K562 (cell line): ENCODE results near the gene GPATCH2L. TPM values are rescaled to one million over a fixed set of nuclear protein-coding genes. Genes with fewer than 3 reads are reported as not detected.

ENCODE experiments used
- ATAC-seq: fragments of 200-7000 bp; cut with Tn5 transposase; 3 replicates; pipeline ENCODE4 v1.9.1; 2020; ENCODE audit warnings: moderate library complexity
- BruUV-seq: library from RNA; stranded (reverse); fragments of 400-500 nt; replicated peaks from 2 replicates; lab custom pipeline; 2021; lab: Mats Ljungman, UMichigan
- CTCF ChIA-PET: fragments of 300-600 bp; formaldehyde crosslinking; extraction: SDS; loops from one replicate; lab custom pipeline; 2021; ENCODE audit warnings: low intra/inter-chr PET ratio; lab: Yijun Ruan, JAX
- POLR2A ChIA-PET: fragments of 300-600, 350-650 bp; sonication (Branson Sonifier 250); formaldehyde crosslinking; extraction: SDS; loops from one replicate; lab custom pipeline; 2021; ENCODE audit warnings: antibody characterized with exemption, inconsistent platforms; lab: Yijun Ruan, JAX
- DNase-seq, 4 experiments: peaks; one replicate each; pipeline versions ENCODE4 v3.0.0 to v3.0.0-alpha.2; 2011 to 2018; ENCODE audit warnings: low spot score in 3 of 4, mixed read lengths in 3 of 4; ENCODE audit errors: extremely low read depth in 1 of 4
- FAIRE-seq: peaks from 2 replicates; lab custom pipeline; 2011; peaks lifted over from hg19 to GRCh38; lab: Jason Lieb, UNC
- H2AFZ ChIP-seq: 2 replicates; pipeline ENCODE4 v1.6.0; 2011; ENCODE audit warnings: low read depth, low read length, control low read depth, inconsistent platforms
- H3K27ac ChIP-seq: fragments of 200-600 bp; 3 replicates; pipeline ENCODE4 v1.8.0; 2011; ENCODE audit warnings: low read depth, mild to moderate bottlenecking, control low read depth, inconsistent platforms, low read length, moderate library complexity, mixed read lengths; ENCODE audit errors: extremely low read depth
- H3K27me3 ChIP-seq, 2 experiments: fragments of 300-600 bp in 1 of 2; 2 replicates in 1 of 2; 3 replicates in 1 of 2; pipeline versions ENCODE4 v1.6.0 to v1.8.0; 2011; ENCODE audit warnings: inconsistent platforms in 2 of 2, low read length in 2 of 2, mild to moderate bottlenecking in 1 of 2, mixed read lengths in 1 of 2, moderate library complexity in 1 of 2; ENCODE audit not compliant: control insufficient read depth in 2 of 2, insufficient read depth in 2 of 2
- H3K36me3 ChIP-seq: fragments of 300-600 bp; 3 replicates; pipeline ENCODE4 v1.8.0; 2011; ENCODE audit warnings: mild to moderate bottlenecking, low read length, inconsistent platforms; ENCODE audit not compliant: control insufficient read depth, insufficient read depth
- H3K4me1 ChIP-seq, 2 experiments: fragments of 200-600 bp in 1 of 2; replicated peaks in 1 of 2; 2 replicates in 1 of 2; 3 replicates in 1 of 2; pipeline versions ENCODE4 v1.5.1 to v1.8.0; 2011; ENCODE audit warnings: inconsistent platforms in 2 of 2, low read length in 2 of 2, mild to moderate bottlenecking in 1 of 2, mixed read lengths in 1 of 2, moderate library complexity in 1 of 2; ENCODE audit not compliant: control insufficient read depth in 2 of 2, insufficient read depth in 2 of 2
- H3K4me2 ChIP-seq: 2 replicates; pipeline ENCODE4 v1.6.1; 2011; ENCODE audit warnings: low read length, control low read depth, inconsistent platforms, mixed read lengths; ENCODE audit not compliant: insufficient read depth
- H3K4me3 ChIP-seq: fragments of 200-600 bp; sonication (generic), shearing (Covaris generic); 2 replicates; pipeline ENCODE4 v1.5.1; 2016; ENCODE audit warnings: control low read depth, inconsistent platforms
- H3K79me2 ChIP-seq: fragments of 200-600 bp; 3 replicates; pipeline ENCODE4 v1.8.0; 2011; ENCODE audit warnings: low read length, inconsistent platforms; ENCODE audit not compliant: control insufficient read depth, insufficient read depth
- H3K9ac ChIP-seq, 2 experiments: 2 replicates each; pipeline versions ENCODE4 v1.6.0 to v1.6.1; 2011; ENCODE audit warnings: low read depth in 2 of 2, low read length in 2 of 2, control low read depth in 1 of 2, inconsistent platforms in 1 of 2, mild to moderate bottlenecking in 1 of 2, mixed read lengths in 1 of 2; ENCODE audit not compliant: insufficient read depth in 1 of 2
- H3K9me1 ChIP-seq: one replicate; pipeline ENCODE4 v1.6.0; 2011; ENCODE audit warnings: inconsistent platforms, mild to moderate bottlenecking, low read length, moderate library complexity; ENCODE audit not compliant: control insufficient read depth, insufficient read depth
- H3K9me3 ChIP-seq: replicated peaks from 2 replicates; pipeline ENCODE4 v1.5.1; 2011; ENCODE audit warnings: low read depth, low read length, inconsistent platforms; ENCODE audit not compliant: control insufficient read depth, insufficient read depth
- H4K20me1 ChIP-seq: replicated peaks from 2 replicates; pipeline ENCODE4 v1.6.1; 2011; ENCODE audit warnings: low read length, inconsistent platforms, mixed read lengths; ENCODE audit not compliant: control insufficient read depth, insufficient read depth
- CBFB ChIP-seq: sonication (generic); formaldehyde crosslinking; IDR thresholded peaks from 2 replicates; pipeline ENCODE4 v1.4.0; 2020; ENCODE audit warnings: mild to moderate bottlenecking, missing genetic modification reagents
- EHMT2 ChIP-seq: fragments of 450-650 bp; IDR thresholded peaks from 2 replicates; pipeline ENCODE4 v1.6.1; 2018; ENCODE audit warnings: antibody characterized with exemption
- KAT8 ChIP-seq: fragments of 450-650 bp; IDR thresholded peaks from 2 replicates; pipeline ENCODE4 v1.6.1; 2016; ENCODE audit warnings: low read depth, mild to moderate bottlenecking
- WGBS: fragments of 100-300 bp; shearing (Covaris generic); methylation state at CpG from one replicate; pipeline ENCODE4 v1.1.6; 2016; ENCODE audit warnings: low coverage, mixed read lengths; ENCODE audit not compliant: insufficient coverage; ENCODE audit errors: missing lambda C conversion rate; 5-methylcytosine and 5-hydroxymethylcytosine counted together
- in situ Hi-C: fragments of 300-500 bp; cut with MboI; formaldehyde crosslinking; loops from 4 replicates; pipeline ENCODE4 v1.15.0; 2018; ENCODE audit warnings: inconsistent platforms, mixed read lengths
- intact Hi-C: fragments of 100-400 bp; cut with micrococcal nuclease; formaldehyde crosslinking; loops from 2 replicates; pipeline ENCODE4 v1.14.2; 2022
- polyA plus RNA-seq, 8 experiments: library from polyadenylated mRNA; depleted of rRNA in 4 of 8; stranded (reverse) in 5 of 8; unstranded in 3 of 8; fragments of >200 nt; fragmentation: Nextera tagmentation in 2 of 8; fragmentation: Illumina TruSeq in 1 of 8; extraction: Ambion mirVana in 2 of 8; extraction: Trizol in 1 of 8; gene quantifications; 2 replicates each; pipeline versions ENCODE4 v1.2.1 to v1.2.3, GENCODE V29; 2011 to 2014; ENCODE audit warnings: inconsistent platforms in 1 of 8, missing spikeins in 1 of 8
- total RNA-seq, 7 experiments: library from RNA; depleted of rRNA in 6 of 7; stranded (reverse); fragments of >200 nt in 6 of 7; fragmentation: Illumina TruSeq in 2 of 7; extraction: Trizol in 2 of 7; gene quantifications; 2 replicates each; pipeline versions ENCODE4 v1.2.1 to v1.2.3, GENCODE V29; 2011 to 2021; ENCODE audit warnings: low replicate concordance in 1 of 7
- TF ChIP-seq, protein P1 (sequence below): fragments of 450-650 bp; IDR thresholded peaks from 2 replicates; pipeline ENCODE4 v1.6.1; 2016; ENCODE audit warnings: mild to moderate bottlenecking
- TF ChIP-seq, protein P2 (sequence below), 2 experiments: fragments of 450-650 bp; IDR thresholded peaks; 2 replicates each; pipeline ENCODE4 v1.6.1; 2018; ENCODE audit warnings: mild to moderate bottlenecking in 2 of 2, low read depth in 1 of 2; ENCODE audit not compliant: partially characterized antibody in 2 of 2

Gene GPATCH2L
- total and polyA plus RNA-seq, 9 of the 15 experiments (the other 6 are each of a cell fraction or from before 2014, with no cell fraction given), result 13.1 to 39.6 (median 20.0) TPM

DNA sequence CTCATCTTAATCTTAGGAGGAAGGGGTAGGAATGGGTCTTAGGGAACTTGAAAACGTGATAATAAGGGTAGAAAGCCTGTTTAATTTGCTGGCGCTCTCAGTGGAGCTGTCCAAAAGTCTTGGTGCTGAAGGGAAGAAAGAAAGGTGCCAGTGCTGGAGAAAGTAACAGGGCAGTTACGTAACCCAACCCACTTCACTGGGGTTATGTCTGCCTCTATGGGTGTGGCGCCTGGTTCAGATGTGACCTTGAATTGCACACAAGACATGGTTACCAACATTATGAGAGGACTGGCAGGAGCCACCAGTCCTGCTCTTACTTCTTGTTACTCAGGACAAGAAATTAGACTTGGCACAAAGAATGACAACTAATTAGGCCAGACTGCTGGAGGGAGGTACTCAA is 18.6 kb upstream of the GPATCH2L start (continued):
- TF ChIP-seq, protein P1, sequence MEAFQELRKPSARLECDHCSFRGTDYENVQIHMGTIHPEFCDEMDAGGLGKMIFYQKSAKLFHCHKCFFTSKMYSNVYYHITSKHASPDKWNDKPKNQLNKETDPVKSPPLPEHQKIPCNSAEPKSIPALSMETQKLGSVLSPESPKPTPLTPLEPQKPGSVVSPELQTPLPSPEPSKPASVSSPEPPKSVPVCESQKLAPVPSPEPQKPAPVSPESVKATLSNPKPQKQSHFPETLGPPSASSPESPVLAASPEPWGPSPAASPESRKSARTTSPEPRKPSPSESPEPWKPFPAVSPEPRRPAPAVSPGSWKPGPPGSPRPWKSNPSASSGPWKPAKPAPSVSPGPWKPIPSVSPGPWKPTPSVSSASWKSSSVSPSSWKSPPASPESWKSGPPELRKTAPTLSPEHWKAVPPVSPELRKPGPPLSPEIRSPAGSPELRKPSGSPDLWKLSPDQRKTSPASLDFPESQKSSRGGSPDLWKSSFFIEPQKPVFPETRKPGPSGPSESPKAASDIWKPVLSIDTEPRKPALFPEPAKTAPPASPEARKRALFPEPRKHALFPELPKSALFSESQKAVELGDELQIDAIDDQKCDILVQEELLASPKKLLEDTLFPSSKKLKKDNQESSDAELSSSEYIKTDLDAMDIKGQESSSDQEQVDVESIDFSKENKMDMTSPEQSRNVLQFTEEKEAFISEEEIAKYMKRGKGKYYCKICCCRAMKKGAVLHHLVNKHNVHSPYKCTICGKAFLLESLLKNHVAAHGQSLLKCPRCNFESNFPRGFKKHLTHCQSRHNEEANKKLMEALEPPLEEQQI, result peak; percentile 76; the same call in 1 of the 2 replicates
- TF ChIP-seq, protein P2, sequence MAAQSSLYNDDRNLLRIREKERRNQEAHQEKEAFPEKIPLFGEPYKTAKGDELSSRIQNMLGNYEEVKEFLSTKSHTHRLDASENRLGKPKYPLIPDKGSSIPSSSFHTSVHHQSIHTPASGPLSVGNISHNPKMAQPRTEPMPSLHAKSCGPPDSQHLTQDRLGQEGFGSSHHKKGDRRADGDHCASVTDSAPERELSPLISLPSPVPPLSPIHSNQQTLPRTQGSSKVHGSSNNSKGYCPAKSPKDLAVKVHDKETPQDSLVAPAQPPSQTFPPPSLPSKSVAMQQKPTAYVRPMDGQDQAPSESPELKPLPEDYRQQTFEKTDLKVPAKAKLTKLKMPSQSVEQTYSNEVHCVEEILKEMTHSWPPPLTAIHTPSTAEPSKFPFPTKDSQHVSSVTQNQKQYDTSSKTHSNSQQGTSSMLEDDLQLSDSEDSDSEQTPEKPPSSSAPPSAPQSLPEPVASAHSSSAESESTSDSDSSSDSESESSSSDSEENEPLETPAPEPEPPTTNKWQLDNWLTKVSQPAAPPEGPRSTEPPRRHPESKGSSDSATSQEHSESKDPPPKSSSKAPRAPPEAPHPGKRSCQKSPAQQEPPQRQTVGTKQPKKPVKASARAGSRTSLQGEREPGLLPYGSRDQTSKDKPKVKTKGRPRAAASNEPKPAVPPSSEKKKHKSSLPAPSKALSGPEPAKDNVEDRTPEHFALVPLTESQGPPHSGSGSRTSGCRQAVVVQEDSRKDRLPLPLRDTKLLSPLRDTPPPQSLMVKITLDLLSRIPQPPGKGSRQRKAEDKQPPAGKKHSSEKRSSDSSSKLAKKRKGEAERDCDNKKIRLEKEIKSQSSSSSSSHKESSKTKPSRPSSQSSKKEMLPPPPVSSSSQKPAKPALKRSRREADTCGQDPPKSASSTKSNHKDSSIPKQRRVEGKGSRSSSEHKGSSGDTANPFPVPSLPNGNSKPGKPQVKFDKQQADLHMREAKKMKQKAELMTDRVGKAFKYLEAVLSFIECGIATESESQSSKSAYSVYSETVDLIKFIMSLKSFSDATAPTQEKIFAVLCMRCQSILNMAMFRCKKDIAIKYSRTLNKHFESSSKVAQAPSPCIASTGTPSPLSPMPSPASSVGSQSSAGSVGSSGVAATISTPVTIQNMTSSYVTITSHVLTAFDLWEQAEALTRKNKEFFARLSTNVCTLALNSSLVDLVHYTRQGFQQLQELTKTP (IDR thresholded peaks at IDR 0.05; ENCODE audit: low read depth in 1 of 2, partially characterized antibody in 2 of 2), result peak in 1 of 2 experiments; percentile 90
- TF ChIP-seq EHMT2, result peak; percentile 99

DNA sequence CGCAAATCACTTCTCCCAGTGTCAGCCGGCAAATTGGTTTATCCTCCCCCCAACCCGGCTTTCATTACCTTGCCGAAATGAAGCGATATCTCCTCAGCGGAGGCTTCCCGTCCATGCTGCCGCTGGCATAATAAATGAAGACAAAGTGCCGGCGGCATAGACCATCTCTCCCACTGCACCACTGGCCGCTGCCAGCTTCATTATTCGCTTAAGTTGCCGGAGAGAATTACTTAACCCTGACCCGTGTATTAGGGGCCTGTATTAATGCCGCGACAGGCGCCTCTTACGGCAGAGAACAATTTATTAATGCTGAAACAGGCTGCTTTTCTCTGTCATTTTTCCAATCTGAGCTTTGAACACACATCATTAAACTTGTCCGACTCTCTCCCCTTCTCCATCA is 17.5 kb upstream of the GPATCH2L start:
- CTCF ChIA-PET, result no interaction called here
- DNase-seq, result no peak
- TF ChIP-seq CBFB (CRISPR knock-in tag), result no peak
- TF ChIP-seq KAT8, result no peak
- TF ChIP-seq, all 486 proteins: peak for 0
- no peaks in the 10 kb centered on the region; the same call in 1 of the 2 replicates for H4K20me1 ChIP-seq
- H3K4me3 ChIP-seq, result no peak overlapping the region
- BruUV-seq, result no TSS peak
- POLR2A ChIA-PET, result no interaction called here
- no peaks in the 10 kb centered on the region for H3K36me3 ChIP-seq
- H2AFZ ChIP-seq, result no peak overlapping the region
- in situ Hi-C loops, result no loop called here
- peaks cover 6 to 13% of the 10 kb centered on the region in 2 experiments; a peak in 4 of 5 replicates for H3K4me1 ChIP-seq
- no peaks in the 10 kb centered on the region for H3K79me2 ChIP-seq
- 9% methylated on average over 17 of the region's 19 CpGs for WGBS
- no peaks in the 10 kb centered on the region for H3K9me3 ChIP-seq
- ATAC-seq (no peak), FAIRE-seq (no peak)
- intact Hi-C loops, result no loop called here
- H3K27me3 ChIP-seq, result peaks cover 7 to 38% of the 10 kb centered on the region in 2 experiments; a peak in 4 of 5 replicates
- no peak overlapping the region for H3K27ac ChIP-seq
- no peak overlapping the region for H3K9ac ChIP-seq
- H3K9me1 ChIP-seq, result no peaks in the 10 kb centered on the region
- no peak overlapping the region for H3K4me2 ChIP-seq
